ENCODE data around the gene CUL5.

DNA sequence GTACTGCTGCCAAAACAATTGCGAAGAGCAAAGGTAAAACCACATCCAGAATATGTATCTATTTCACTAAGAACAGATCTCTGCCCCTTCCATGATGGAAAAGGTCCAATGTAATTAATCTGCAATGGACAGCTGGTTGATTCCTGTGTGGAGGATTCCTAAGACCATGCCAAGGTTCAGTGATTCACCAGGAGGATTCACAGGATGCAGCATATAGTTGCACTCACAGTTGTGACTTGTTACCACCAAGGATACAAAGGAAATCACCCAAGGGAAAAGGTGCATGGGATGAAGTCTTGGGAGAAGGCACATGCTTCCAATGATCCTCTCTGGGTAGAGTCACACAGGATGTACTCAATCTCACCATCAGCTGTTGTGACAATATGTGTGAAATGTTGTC, 35.1 kb upstream of the CUL5 start:
- TF ChIP-seq, protein P1, sequence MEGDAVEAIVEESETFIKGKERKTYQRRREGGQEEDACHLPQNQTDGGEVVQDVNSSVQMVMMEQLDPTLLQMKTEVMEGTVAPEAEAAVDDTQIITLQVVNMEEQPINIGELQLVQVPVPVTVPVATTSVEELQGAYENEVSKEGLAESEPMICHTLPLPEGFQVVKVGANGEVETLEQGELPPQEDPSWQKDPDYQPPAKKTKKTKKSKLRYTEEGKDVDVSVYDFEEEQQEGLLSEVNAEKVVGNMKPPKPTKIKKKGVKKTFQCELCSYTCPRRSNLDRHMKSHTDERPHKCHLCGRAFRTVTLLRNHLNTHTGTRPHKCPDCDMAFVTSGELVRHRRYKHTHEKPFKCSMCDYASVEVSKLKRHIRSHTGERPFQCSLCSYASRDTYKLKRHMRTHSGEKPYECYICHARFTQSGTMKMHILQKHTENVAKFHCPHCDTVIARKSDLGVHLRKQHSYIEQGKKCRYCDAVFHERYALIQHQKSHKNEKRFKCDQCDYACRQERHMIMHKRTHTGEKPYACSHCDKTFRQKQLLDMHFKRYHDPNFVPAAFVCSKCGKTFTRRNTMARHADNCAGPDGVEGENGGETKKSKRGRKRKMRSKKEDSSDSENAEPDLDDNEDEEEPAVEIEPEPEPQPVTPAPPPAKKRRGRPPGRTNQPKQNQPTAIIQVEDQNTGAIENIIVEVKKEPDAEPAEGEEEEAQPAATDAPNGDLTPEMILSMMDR (IDR thresholded peaks at IDR 0.05; ENCODE audit: insufficient read depth, low read length, poor library complexity, severe bottlenecking), result no peak
- TF ChIP-seq EZH2phosphoT487 (conservative IDR thresholded peaks at IDR 0.05; ENCODE audit: low read length), result no peak
